Measurements from ENCODE around the gene ZSWIM6.

The ZSWIM6 gene

GRCh38 chr5:61289669-61290306 lies 42.3 kb upstream of the ZSWIM6 start:
- no peak for TF ChIP-seq ZFX (IDR thresholded peaks at IDR 0.05; ENCODE audit: borderline replicate concordance)
- TF ChIP-seq, protein P1, sequence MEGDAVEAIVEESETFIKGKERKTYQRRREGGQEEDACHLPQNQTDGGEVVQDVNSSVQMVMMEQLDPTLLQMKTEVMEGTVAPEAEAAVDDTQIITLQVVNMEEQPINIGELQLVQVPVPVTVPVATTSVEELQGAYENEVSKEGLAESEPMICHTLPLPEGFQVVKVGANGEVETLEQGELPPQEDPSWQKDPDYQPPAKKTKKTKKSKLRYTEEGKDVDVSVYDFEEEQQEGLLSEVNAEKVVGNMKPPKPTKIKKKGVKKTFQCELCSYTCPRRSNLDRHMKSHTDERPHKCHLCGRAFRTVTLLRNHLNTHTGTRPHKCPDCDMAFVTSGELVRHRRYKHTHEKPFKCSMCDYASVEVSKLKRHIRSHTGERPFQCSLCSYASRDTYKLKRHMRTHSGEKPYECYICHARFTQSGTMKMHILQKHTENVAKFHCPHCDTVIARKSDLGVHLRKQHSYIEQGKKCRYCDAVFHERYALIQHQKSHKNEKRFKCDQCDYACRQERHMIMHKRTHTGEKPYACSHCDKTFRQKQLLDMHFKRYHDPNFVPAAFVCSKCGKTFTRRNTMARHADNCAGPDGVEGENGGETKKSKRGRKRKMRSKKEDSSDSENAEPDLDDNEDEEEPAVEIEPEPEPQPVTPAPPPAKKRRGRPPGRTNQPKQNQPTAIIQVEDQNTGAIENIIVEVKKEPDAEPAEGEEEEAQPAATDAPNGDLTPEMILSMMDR (IDR thresholded peaks at IDR 0.05) = no peak
- H3K27ac ChIP-seq = no peak overlapping the region

DNA sequence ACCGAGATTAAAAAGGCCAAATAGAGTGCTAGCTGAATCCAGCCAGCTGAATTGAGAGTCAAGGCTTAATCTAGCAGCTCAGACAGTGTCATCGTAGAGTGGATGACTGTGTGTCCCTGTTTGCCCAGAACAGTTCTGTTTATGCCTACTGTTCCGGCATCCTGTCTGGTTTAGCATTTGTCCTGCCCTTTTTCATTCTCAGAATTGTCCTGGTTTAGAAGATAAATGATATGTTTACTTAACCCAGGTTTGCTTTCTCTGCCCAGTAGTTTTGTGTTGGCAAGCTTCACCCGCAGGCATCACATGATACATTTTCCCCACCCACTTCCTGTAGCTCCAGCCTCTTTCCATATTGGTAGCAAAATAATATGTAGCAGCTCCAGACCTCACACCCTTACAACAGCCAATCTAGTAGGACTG lies 41.3 kb upstream of the ZSWIM6 start:
- H3K27ac ChIP-seq = no peak overlapping the region
- TF ChIP-seq ZFX (IDR thresholded peaks at IDR 0.05; ENCODE audit: borderline replicate concordance) = no peak
- TF ChIP-seq, protein P1 (IDR thresholded peaks at IDR 0.05) = no peak

DNA sequence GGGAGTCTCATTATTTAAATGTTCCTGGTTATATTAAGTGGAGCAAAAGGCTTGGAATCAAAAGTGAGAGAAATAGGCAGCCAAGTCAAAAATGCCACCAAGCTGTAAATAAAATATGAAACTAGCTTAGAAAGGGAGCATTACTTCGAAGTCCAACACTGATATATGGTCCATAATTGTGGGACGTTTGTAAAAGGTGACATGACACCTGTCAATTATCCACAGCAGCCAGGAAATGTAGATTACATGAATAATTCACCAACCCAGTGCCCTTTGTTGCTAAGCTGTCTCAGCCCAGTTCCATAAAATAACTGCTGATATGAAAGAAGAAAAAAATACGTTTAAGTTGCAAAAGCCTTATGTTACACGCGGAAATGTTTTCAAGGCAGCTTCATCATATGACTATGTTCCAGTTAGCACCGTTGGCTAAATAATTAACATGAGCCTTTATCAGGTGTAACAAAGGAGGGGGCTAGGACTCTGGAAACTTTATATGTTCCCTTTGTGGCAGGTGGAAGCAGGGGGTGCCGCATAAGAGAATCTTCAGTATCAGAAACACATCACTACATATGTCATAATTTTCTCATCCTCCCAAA lies 39.9 kb upstream of the ZSWIM6 start:
- no peak for TF ChIP-seq ZFX (IDR thresholded peaks at IDR 0.05; ENCODE audit: borderline replicate concordance)
- TF ChIP-seq, protein P1 (IDR thresholded peaks at IDR 0.05) = no peak
- H3K27ac ChIP-seq = no peak overlapping the region

GRCh38 chr5:61293071-61293470 lies 39.0 kb upstream of the ZSWIM6 start:
- TF ChIP-seq ZFX (IDR thresholded peaks at IDR 0.05; ENCODE audit: borderline replicate concordance) = no peak
- TF ChIP-seq, protein P1 (IDR thresholded peaks at IDR 0.05) = no peak
- no peak overlapping the region for H3K27ac ChIP-seq

DNA sequence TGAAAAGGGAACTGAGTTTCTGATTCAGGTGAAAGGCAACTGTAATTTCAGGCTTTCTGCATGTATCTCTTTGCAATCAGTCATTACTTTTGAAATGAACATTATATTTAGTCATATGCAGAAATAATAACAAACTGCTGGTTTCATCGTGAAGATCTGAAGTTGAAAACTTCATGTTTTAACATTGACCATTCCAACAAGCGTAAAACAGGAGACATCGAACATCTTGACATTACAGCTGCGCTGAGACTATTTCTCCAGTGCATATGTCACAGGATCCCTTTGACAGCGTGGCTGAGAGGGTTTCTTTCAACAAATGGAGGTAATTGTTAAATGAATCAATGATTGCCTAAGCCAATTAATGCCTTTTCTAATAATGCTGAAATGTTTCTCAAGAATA lies 38.2 kb upstream of the ZSWIM6 start:
- H3K27ac ChIP-seq = no peak overlapping the region
- TF ChIP-seq ZFX (IDR thresholded peaks at IDR 0.05; ENCODE audit: borderline replicate concordance) = no peak
- TF ChIP-seq, protein P1 (IDR thresholded peaks at IDR 0.05) = no peak

DNA sequence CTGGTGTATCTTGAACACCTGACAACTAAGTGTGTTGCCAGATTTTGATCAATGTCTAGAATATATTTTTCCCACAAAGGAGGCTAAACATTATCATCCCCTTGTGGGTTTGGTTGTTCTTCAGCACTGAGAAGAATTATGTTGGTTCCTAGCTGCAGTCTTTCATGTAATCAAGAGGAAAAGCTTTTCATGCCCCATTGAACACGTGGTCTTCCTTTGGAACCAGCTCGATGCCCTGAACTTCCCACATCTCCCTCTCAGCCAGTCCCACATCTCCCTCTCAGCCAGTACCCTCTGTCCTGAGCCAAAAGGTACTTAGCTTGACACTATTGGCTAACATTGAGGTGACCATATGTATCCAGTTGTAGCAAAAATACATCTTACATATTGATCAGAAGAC lies 36.7 kb upstream of the ZSWIM6 start:
- no peak for TF ChIP-seq ZFX (IDR thresholded peaks at IDR 0.05; ENCODE audit: borderline replicate concordance)
- TF ChIP-seq, protein P1 (IDR thresholded peaks at IDR 0.05) = no peak
- H3K27ac ChIP-seq = no peak overlapping the region

DNA sequence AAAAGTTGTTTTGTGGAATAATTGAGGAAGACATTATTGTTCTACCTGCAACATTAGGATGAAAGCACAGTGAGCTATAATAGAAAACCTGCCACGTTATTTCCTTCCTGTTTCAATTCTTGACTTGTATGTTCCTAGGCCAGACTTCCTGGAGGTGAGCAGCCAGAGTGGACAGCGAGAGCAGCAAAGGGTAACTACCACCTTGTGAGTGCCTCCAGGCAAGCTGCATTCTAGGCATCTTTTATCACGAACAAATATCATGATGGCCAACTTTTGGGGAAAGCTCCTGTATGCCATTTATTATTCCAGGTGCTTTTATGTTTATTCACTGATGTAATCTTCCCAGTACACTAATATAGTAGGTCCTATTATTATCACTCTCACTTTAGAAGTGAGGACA lies 34.0 kb upstream of the ZSWIM6 start:
- TF ChIP-seq ZFX (IDR thresholded peaks at IDR 0.05; ENCODE audit: borderline replicate concordance) = no peak
- TF ChIP-seq, protein P1 (IDR thresholded peaks at IDR 0.05) = no peak
- H3K27ac ChIP-seq = no peak overlapping the region

Data from 22Rv1 (cell line).